Ascending aorta (tissue), 2 donors: ENCODE data around the gene FATE1. TPM values are rescaled to one million over a fixed set of nuclear protein-coding genes. Genes with fewer than 3 reads are reported as not detected.

ENCODE experiments used
- DNase-seq, 2 donors: peaks; one replicate each; pipeline ENCODE4 v3.0.0-alpha.2; 2019; ENCODE audit warnings: low spot score in 2 of 2
- H3K27ac ChIP-seq, 2 donors: fragments of 200-600 bp; sonication (generic); one replicate each; pipeline ENCODE4 v1.5.1; 2016 to 2017; ENCODE audit warnings: mild to moderate bottlenecking in 1 of 2
- H3K27me3 ChIP-seq: fragments of 200-600 bp; sonication (generic); one replicate; pipeline ENCODE4 v1.5.1; 2017
- H3K36me3 ChIP-seq, 2 donors: fragments of 200-600 bp; sonication (generic); one replicate each; pipeline ENCODE4 v1.5.1; 2016
- H3K4me1 ChIP-seq, 2 donors: fragments of 200-600 bp; sonication (generic); one replicate each; pipeline ENCODE4 v1.5.1; 2016 to 2017; ENCODE audit warnings: mild to moderate bottlenecking in 1 of 2
- H3K4me3 ChIP-seq, 2 donors: fragments of 200-600 bp; sonication (generic); one replicate each; pipeline ENCODE4 v1.5.1; 2016 to 2017; ENCODE audit warnings: mild to moderate bottlenecking in 1 of 2
- H3K9me3 ChIP-seq, 2 donors: fragments of 200-600 bp; sonication (generic); one replicate each; pipeline ENCODE4 v1.5.1; 2016
- CTCF ChIP-seq, 3 experiments: fragments of 200-600 bp in 2 of 3; fragments of 450-650 bp in 1 of 3; sonication (generic) in 2 of 3; IDR thresholded peaks; one replicate each; pipeline ENCODE4 v1.5.1; 2016 to 2019; ENCODE audit warnings: antibody characterized with exemption in 3 of 3, mild to moderate bottlenecking in 1 of 3, moderate library complexity in 1 of 3
- intact Hi-C: fragments of 100-400 bp; cut with DNase I; formaldehyde crosslinking; loops from one replicate; pipeline ENCODE4 v1.15.1; 2023
- total RNA-seq: library from RNA; depleted of rRNA; stranded (reverse); fragments of >200 nt; gene quantifications from one replicate; pipeline ENCODE4 v1.1.0, GENCODE V29; 2016

Gene FATE1
- total RNA-seq, 1 donor from 2014 or later, result not detected

- H3K9me3 ChIP-seq, result no peaks in the 10 kb centered on the region
- DNase-seq, result no peak
- TF ChIP-seq CTCF (IDR thresholded peaks at IDR 0.05), result peak in 1 of 3 experiments; percentile 38
- H3K27me3 ChIP-seq, result no peaks in the 10 kb centered on the region
- H3K27ac ChIP-seq, result no peak overlapping the region
- intact Hi-C loops, result no loop called here
- no peak overlapping the region for H3K4me3 ChIP-seq
- H3K4me1 ChIP-seq, result no peaks in the 10 kb centered on the region
- H3K36me3 ChIP-seq, result no peaks in the 10 kb centered on the region
Observed at GRCh38 chrX:151713849-151714248, 2.0 kb upstream of the FATE1 start.

DNA sequence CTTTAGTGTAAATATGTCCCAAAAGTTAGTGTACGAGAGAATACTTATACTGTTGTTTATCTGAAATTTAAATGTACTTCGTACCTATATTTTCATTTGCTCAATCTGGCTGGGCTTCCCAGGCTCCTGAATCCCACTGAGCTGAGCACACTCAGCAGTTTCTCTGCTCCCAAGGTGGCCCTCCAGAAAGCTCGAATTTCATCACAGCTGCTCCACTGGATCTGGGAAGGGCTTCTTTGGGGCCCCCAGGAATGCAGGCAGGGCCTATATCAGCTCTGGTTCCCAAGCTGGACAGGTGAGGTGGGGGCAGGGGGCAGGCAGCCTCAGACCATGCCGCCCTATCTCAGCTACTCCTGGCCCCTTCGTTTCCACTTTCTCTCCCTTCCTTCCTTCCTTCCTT, 1.5 kb upstream of the FATE1 start:
- intact Hi-C loops, result no loop called here

GRCh38 chrX:151722241-151722846, 6.5 kb downstream of the FATE1 start:
- DNase-seq, result no peak
- H3K9me3 ChIP-seq, result no peaks in the 10 kb centered on the region
- H3K4me3 ChIP-seq, result no peak overlapping the region
- no peak overlapping the region for H3K27ac ChIP-seq
- no peaks in the 10 kb centered on the region for H3K27me3 ChIP-seq
- TF ChIP-seq CTCF (IDR thresholded peaks at IDR 0.05), result no peak
- H3K4me1 ChIP-seq, result no peaks in the 10 kb centered on the region
- no peaks in the 10 kb centered on the region for H3K36me3 ChIP-seq
- intact Hi-C loops, result no loop called here

More for the DNA sequence above, 1.5 kb upstream of the FATE1 start:
- Histone ChIP-seq H3K27me3 (no peaks in the 10 kb centered on the region), H3K27ac (no peak overlapping the region), H3K4me1 (no peaks in the 10 kb centered on the region), H3K9me3 (no peaks in the 10 kb centered on the region), H3K4me3 (no peak overlapping the region), H3K36me3 (no peaks in the 10 kb centered on the region)
- no peak for TF ChIP-seq CTCF (IDR thresholded peaks at IDR 0.05)
- no peak for DNase-seq

DNA sequence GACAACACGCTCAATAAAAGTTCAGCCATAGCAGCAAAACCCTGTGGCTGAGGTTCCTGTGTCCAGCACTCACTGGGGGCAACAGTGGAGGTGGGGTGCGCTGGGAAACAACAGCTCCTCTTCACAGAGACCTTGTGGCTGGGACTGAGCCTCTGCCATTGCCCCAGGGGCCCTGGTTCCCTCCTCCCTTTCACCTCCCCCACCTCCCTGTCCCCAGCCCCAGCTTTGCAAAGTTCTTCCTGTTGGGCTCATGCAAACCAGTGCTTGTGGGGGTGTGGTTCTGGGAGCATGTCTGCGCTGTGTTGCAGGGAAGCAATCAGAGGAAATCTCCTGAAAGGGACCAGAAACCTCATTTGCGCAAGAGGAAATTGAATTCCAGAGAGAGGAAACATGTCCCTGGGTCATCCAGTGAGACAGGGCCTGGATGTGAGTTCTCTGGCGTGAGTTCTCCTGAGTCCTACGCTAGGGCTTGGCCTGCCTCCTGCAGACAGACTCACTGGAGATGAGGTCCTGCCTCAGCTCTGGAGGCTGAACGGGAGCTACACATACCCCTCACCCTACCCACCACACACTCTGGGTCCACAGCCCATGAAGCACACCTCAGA, 7.4 kb downstream of the FATE1 start:
- H3K4me3 ChIP-seq, result no peak overlapping the region
- H3K9me3 ChIP-seq, result no peaks in the 10 kb centered on the region
- no peaks in the 10 kb centered on the region for H3K4me1 ChIP-seq
- no peak for DNase-seq
- H3K27me3 ChIP-seq, result no peaks in the 10 kb centered on the region
- intact Hi-C loops, result no loop called here
- no peak for TF ChIP-seq CTCF (IDR thresholded peaks at IDR 0.05)
- H3K36me3 ChIP-seq, result no peaks in the 10 kb centered on the region
- no peak overlapping the region for H3K27ac ChIP-seq

GRCh38 chrX:151724563-151725337, 8.9 kb downstream of the FATE1 start:
- intact Hi-C loops, result no loop called here
- no peak for TF ChIP-seq CTCF (IDR thresholded peaks at IDR 0.05)
- Histone ChIP-seq H3K4me1 (no peaks in the 10 kb centered on the region), H3K27ac (no peak overlapping the region), H3K4me3 (no peak overlapping the region), H3K9me3 (no peaks in the 10 kb centered on the region), H3K27me3 (no peaks in the 10 kb centered on the region), H3K36me3 (no peaks in the 10 kb centered on the region)
- peak in 1 of 2 donors; percentile 50 for DNase-seq
